Measurements from ENCODE around the gene LRRC4C.

The LRRC4C gene

GRCh38 chr11:41320238-41320637 is 139.2 kb downstream of the LRRC4C start:
- no peaks in the 10 kb centered on the region for H3K4me1 Mint-ChIP-seq (ENCODE audit: low read depth)
- H3K9me3 Mint-ChIP-seq, result no peaks in the 10 kb centered on the region
- H3K27me3 Mint-ChIP-seq, result no peaks in the 10 kb centered on the region
- H3K4me3 Mint-ChIP-seq, result no peak overlapping the region
- H3K27ac Mint-ChIP-seq, result no peak overlapping the region
- no peaks in the 10 kb centered on the region for H3K36me3 Mint-ChIP-seq (ENCODE audit: low read depth)

GRCh38 chr11:41319434-41319833 is 140.0 kb downstream of the LRRC4C start:
- no peak overlapping the region for H3K4me3 Mint-ChIP-seq

GRCh38 chr11:41316751-41317150 is 142.7 kb downstream of the LRRC4C start:
- Mint-ChIP-seq H3K4me1 (ENCODE audit: low read depth) (no peaks in the 10 kb centered on the region), H3K9me3 (no peaks in the 10 kb centered on the region), H3K27me3 (no peaks in the 10 kb centered on the region), H3K4me3 (no peak overlapping the region), H3K27ac (no peak overlapping the region), H3K36me3 (ENCODE audit: low read depth) (no peaks in the 10 kb centered on the region)

More at GRCh38 chr11:41319434-41319833, 140.0 kb downstream of the LRRC4C start:
- no peaks in the 10 kb centered on the region for H3K36me3 Mint-ChIP-seq (ENCODE audit: low read depth)
- no peaks in the 10 kb centered on the region for H3K4me1 Mint-ChIP-seq (ENCODE audit: low read depth)
- no peak overlapping the region for H3K27ac Mint-ChIP-seq
- no peaks in the 10 kb centered on the region for H3K9me3 Mint-ChIP-seq
- no peaks in the 10 kb centered on the region for H3K27me3 Mint-ChIP-seq

GRCh38 chr11:41313226-41313625 is 146.2 kb downstream of the LRRC4C start:
- H3K4me1 Mint-ChIP-seq (ENCODE audit: low read depth), result no peaks in the 10 kb centered on the region
- no peaks in the 10 kb centered on the region for H3K36me3 Mint-ChIP-seq (ENCODE audit: low read depth)
- no peak overlapping the region for H3K27ac Mint-ChIP-seq
- H3K27me3 Mint-ChIP-seq, result no peaks in the 10 kb centered on the region
- H3K4me3 Mint-ChIP-seq, result no peak overlapping the region
- H3K9me3 Mint-ChIP-seq, result peaks cover 4% of the 10 kb centered on the region

- H3K4me1 Mint-ChIP-seq (ENCODE audit: low read depth), result no peaks in the 10 kb centered on the region
- H3K27me3 Mint-ChIP-seq, result no peaks in the 10 kb centered on the region
- H3K4me3 Mint-ChIP-seq, result no peak overlapping the region
- peaks cover 4% of the 10 kb centered on the region for H3K9me3 Mint-ChIP-seq
- no peak overlapping the region for H3K27ac Mint-ChIP-seq
- no peaks in the 10 kb centered on the region for H3K36me3 Mint-ChIP-seq (ENCODE audit: low read depth)
Measured at GRCh38 chr11:41309716-41310115, 149.7 kb downstream of the LRRC4C start.

GRCh38 chr11:41309111-41309522 is 150.3 kb downstream of the LRRC4C start:
- Mint-ChIP-seq H3K27ac (no peak overlapping the region), H3K9me3 (peaks cover 4% of the 10 kb centered on the region), H3K27me3 (no peaks in the 10 kb centered on the region), H3K4me3 (no peak overlapping the region), H3K36me3 (ENCODE audit: low read depth) (no peaks in the 10 kb centered on the region), H3K4me1 (ENCODE audit: low read depth) (no peaks in the 10 kb centered on the region)

- Mint-ChIP-seq H3K4me3 (no peak overlapping the region), H3K36me3 (ENCODE audit: low read depth) (no peaks in the 10 kb centered on the region), H3K9me3 (peaks cover 4% of the 10 kb centered on the region), H3K4me1 (ENCODE audit: low read depth) (no peaks in the 10 kb centered on the region), H3K27me3 (no peaks in the 10 kb centered on the region), H3K27ac (no peak overlapping the region)
Measured at GRCh38 chr11:41308286-41308685, 151.2 kb downstream of the LRRC4C start.

GRCh38 chr11:41307296-41308080 is 152.0 kb downstream of the LRRC4C start:
- no peaks in the 10 kb centered on the region for H3K4me1 Mint-ChIP-seq (ENCODE audit: low read depth)
- H3K36me3 Mint-ChIP-seq (ENCODE audit: low read depth), result no peaks in the 10 kb centered on the region
- no peak overlapping the region for H3K27ac Mint-ChIP-seq
- no peak overlapping the region for H3K4me3 Mint-ChIP-seq
- H3K9me3 Mint-ChIP-seq, result peaks cover 4% of the 10 kb centered on the region
- no peaks in the 10 kb centered on the region for H3K27me3 Mint-ChIP-seq

GRCh38 chr11:41306431-41306830 is 153.0 kb downstream of the LRRC4C start:
- Mint-ChIP-seq H3K4me1 (ENCODE audit: low read depth) (no peaks in the 10 kb centered on the region), H3K36me3 (ENCODE audit: low read depth) (no peaks in the 10 kb centered on the region), H3K27me3 (no peaks in the 10 kb centered on the region), H3K4me3 (no peak overlapping the region), H3K27ac (no peak overlapping the region), H3K9me3 (peaks cover 4% of the 10 kb centered on the region)

- Mint-ChIP-seq H3K27me3 (no peaks in the 10 kb centered on the region), H3K9me3 (peaks cover 4% of the 10 kb centered on the region), H3K4me3 (no peak overlapping the region), H3K27ac (no peak overlapping the region), H3K36me3 (ENCODE audit: low read depth) (no peaks in the 10 kb centered on the region), H3K4me1 (ENCODE audit: low read depth) (no peaks in the 10 kb centered on the region)
Measured at GRCh38 chr11:41301023-41301422, 158.4 kb downstream of the LRRC4C start.

- no peak overlapping the region for H3K4me3 Mint-ChIP-seq
- no peaks in the 10 kb centered on the region for H3K4me1 Mint-ChIP-seq (ENCODE audit: low read depth)
- no peaks in the 10 kb centered on the region for H3K27me3 Mint-ChIP-seq
- peaks cover 9% of the 10 kb centered on the region for H3K9me3 Mint-ChIP-seq
- no peak overlapping the region for H3K27ac Mint-ChIP-seq
- H3K36me3 Mint-ChIP-seq (ENCODE audit: low read depth), result no peaks in the 10 kb centered on the region
Measured at GRCh38 chr11:41289408-41289807, 170.0 kb downstream of the LRRC4C start.

- Mint-ChIP-seq H3K4me1 (ENCODE audit: low read depth) (no peaks in the 10 kb centered on the region), H3K27me3 (no peaks in the 10 kb centered on the region)
Measured at GRCh38 chr11:41286751-41287150, 172.7 kb downstream of the LRRC4C start.

GRCh38 chr11:41284354-41284753 is 175.1 kb downstream of the LRRC4C start:
- no peaks in the 10 kb centered on the region for H3K4me1 Mint-ChIP-seq (ENCODE audit: low read depth)
- peaks cover 19% of the 10 kb centered on the region for H3K9me3 Mint-ChIP-seq
- H3K4me3 Mint-ChIP-seq, result no peak overlapping the region
- no peaks in the 10 kb centered on the region for H3K36me3 Mint-ChIP-seq (ENCODE audit: low read depth)
- H3K27ac Mint-ChIP-seq, result no peak overlapping the region
- H3K27me3 Mint-ChIP-seq, result no peaks in the 10 kb centered on the region

More at GRCh38 chr11:41286751-41287150, 172.7 kb downstream of the LRRC4C start:
- H3K27ac Mint-ChIP-seq, result no peak overlapping the region
- H3K4me3 Mint-ChIP-seq, result no peak overlapping the region
- H3K9me3 Mint-ChIP-seq, result peaks cover 16% of the 10 kb centered on the region
- H3K36me3 Mint-ChIP-seq (ENCODE audit: low read depth), result no peaks in the 10 kb centered on the region

GRCh38 chr11:41283191-41283930 is 176.1 kb downstream of the LRRC4C start:
- Mint-ChIP-seq H3K4me1 (ENCODE audit: low read depth) (no peaks in the 10 kb centered on the region), H3K27ac (no peak overlapping the region), H3K36me3 (ENCODE audit: low read depth) (no peaks in the 10 kb centered on the region), H3K9me3 (peaks cover 21% of the 10 kb centered on the region), H3K27me3 (no peaks in the 10 kb centered on the region), H3K4me3 (no peak overlapping the region)

- H3K9me3 Mint-ChIP-seq, result peaks cover 21% of the 10 kb centered on the region
- H3K4me3 Mint-ChIP-seq, result no peak overlapping the region
- no peaks in the 10 kb centered on the region for H3K4me1 Mint-ChIP-seq (ENCODE audit: low read depth)
- no peak overlapping the region for H3K27ac Mint-ChIP-seq
- H3K36me3 Mint-ChIP-seq (ENCODE audit: low read depth), result no peaks in the 10 kb centered on the region
- H3K27me3 Mint-ChIP-seq, result no peaks in the 10 kb centered on the region
Measured at GRCh38 chr11:41282395-41282794, 177.1 kb downstream of the LRRC4C start.
